OCI-LY7 (cell line): ENCODE results near the gene ACYP2. TPM values are rescaled to one million over a fixed set of nuclear protein-coding genes. Genes with fewer than 3 reads are reported as not detected.

ENCODE experiments used
- BruUV-seq: library from RNA; stranded (reverse); fragments of 400-500 nt; replicated peaks from 2 replicates; lab custom pipeline; 2021; lab: Mats Ljungman, UMichigan
- CTCF ChIA-PET: fragments of 300-600 bp; sonication (Branson Sonifier 250); formaldehyde crosslinking; loops from one replicate; lab custom pipeline; 2022; ENCODE audit warnings: antibody characterized with exemption; ENCODE audit not compliant: unreplicated experiment; lab: Charles Lee
- POLR2A ChIA-PET: fragments of 300-600 bp; sonication (Branson Sonifier 250); formaldehyde crosslinking; loops from one replicate; lab custom pipeline; 2022; ENCODE audit warnings: antibody characterized with exemption; lab: Charles Lee
- DNase-seq: peaks from one replicate; pipeline ENCODE4 v3.0.0-alpha.2; 2015; ENCODE audit warnings: low spot score
- H2AFZ ChIP-seq: fragments of 200-600 bp; sonication (generic), shearing (Covaris generic); 2 replicates; pipeline ENCODE4 v1.6.1; 2014; ENCODE audit warnings: mild to moderate bottlenecking, antibody characterized with exemption, low read length, moderate library complexity
- H3K27ac ChIP-seq: fragments of 200-600 bp; sonication (generic); 2 replicates; pipeline ENCODE4 v1.5.1; 2014; ENCODE audit warnings: mixed run types, low read depth, mild to moderate bottlenecking, moderate library complexity, low read length, inconsistent platforms; ENCODE audit not compliant: poor library complexity, severe bottlenecking
- H3K36me3 ChIP-seq: fragments of 200-600 bp; sonication (generic); 2 replicates; pipeline ENCODE4 v1.6.1; 2014; ENCODE audit warnings: mild to moderate bottlenecking, antibody characterized with exemption, low read length, moderate library complexity, mixed read lengths; ENCODE audit not compliant: insufficient read depth
- H3K4me1 ChIP-seq: fragments of 200-600 bp; sonication (generic); 2 replicates; pipeline ENCODE4 v1.5.1; 2014; ENCODE audit warnings: mild to moderate bottlenecking, low read length; ENCODE audit not compliant: insufficient read depth, poor library complexity, severe bottlenecking
- H3K4me2 ChIP-seq: fragments of 200-600 bp; sonication (generic); 2 replicates; pipeline ENCODE4 v1.6.1; 2014; ENCODE audit warnings: mild to moderate bottlenecking, low read length
- H3K4me3 ChIP-seq: fragments of 200-600 bp; sonication (generic); 2 replicates; pipeline ENCODE4 v1.5.1; 2014; ENCODE audit warnings: mild to moderate bottlenecking, low read depth, low read length; ENCODE audit not compliant: poor library complexity, severe bottlenecking
- H3K79me2 ChIP-seq: fragments of 200-600 bp; sonication (generic); 2 replicates; pipeline ENCODE4 v1.6.1; 2016; ENCODE audit warnings: low read depth, mild to moderate bottlenecking, low read length, moderate library complexity, mixed read lengths; ENCODE audit not compliant: insufficient read depth
- H3K9me2 ChIP-seq: fragments of 200-600 bp; sonication (generic); 2 replicates; pipeline ENCODE4 v1.6.1; 2016; ENCODE audit warnings: mild to moderate bottlenecking, low read length, mixed read lengths; ENCODE audit not compliant: insufficient read depth
- H3K9me3 ChIP-seq: fragments of 200-600 bp; sonication (generic); 2 replicates; pipeline ENCODE4 v1.6.1; 2014; ENCODE audit warnings: mild to moderate bottlenecking, mixed run types, low read length, mixed read lengths
- H4K20me1 ChIP-seq: fragments of 200-600 bp; sonication (generic); 2 replicates; pipeline ENCODE4 v1.6.1; 2014; ENCODE audit warnings: mild to moderate bottlenecking, antibody characterized with exemption, low read length, moderate library complexity, mixed read lengths; ENCODE audit not compliant: insufficient read depth
- CTCF ChIP-seq: fragments of 200-600 bp; sonication (generic); conservative IDR thresholded peaks from 2 replicates; pipeline ENCODE4 v1.5.1; 2014; ENCODE audit warnings: mild to moderate bottlenecking, antibody characterized with exemption, low read length, moderate library complexity, mixed read lengths
- EZH2phosphoT487 ChIP-seq: fragments of 200-600 bp; sonication (generic); IDR thresholded peaks from 2 replicates; pipeline ENCODE4 v1.6.1; 2018; ENCODE audit warnings: low read depth, borderline replicate concordance, mild to moderate bottlenecking, mixed run types, antibody characterized with exemption, low read length, moderate library complexity, mixed read lengths
- intact Hi-C: fragments of 100-400 bp; cut with micrococcal nuclease; formaldehyde crosslinking; loops from one replicate; pipeline ENCODE4 v1.10.0; 2022; ENCODE audit not compliant: unreplicated experiment
- total RNA-seq, 2 experiments: library from RNA; depleted of rRNA in 1 of 2; stranded (reverse); fragments of >200 nt in 1 of 2; shearing (Covaris generic) in 1 of 2; gene quantifications; 2 replicates each; pipeline ENCODE4 v1.2.3, GENCODE V29; 2014 to 2022

The ACYP2 gene
- total RNA-seq, 2 experiments from 2014 or later = 18.7 to 20.6 TPM

GRCh38 chr2:54308186-54308585 is 192.8 kb downstream of the ACYP2 start:
- H3K4me1 ChIP-seq = peaks cover 15% of the 10 kb centered on the region
- TF ChIP-seq EZH2phosphoT487 (no peak), CTCF (no peak)
- intact Hi-C loops = no loop called here
- POLR2A ChIA-PET = no interaction called here
- no peak for DNase-seq
- no TSS peak for BruUV-seq
- H3K79me2 ChIP-seq = no peaks in the 10 kb centered on the region
- H3K9me2 ChIP-seq = no peaks in the 10 kb centered on the region
- no peak overlapping the region for H2AFZ ChIP-seq
- H3K4me3 ChIP-seq = no peak overlapping the region
- no peak overlapping the region for H3K27ac ChIP-seq
- H3K9me3 ChIP-seq = no peaks in the 10 kb centered on the region
- CTCF ChIA-PET = no interaction called here
- no peaks in the 10 kb centered on the region for H3K36me3 ChIP-seq
- no peak overlapping the region for H3K4me2 ChIP-seq
- H4K20me1 ChIP-seq = no peaks in the 10 kb centered on the region

- no peaks in the 10 kb centered on the region for H4K20me1 ChIP-seq
- no peak for DNase-seq
- H3K9me3 ChIP-seq = no peaks in the 10 kb centered on the region
- no peaks in the 10 kb centered on the region for H3K79me2 ChIP-seq
- H2AFZ ChIP-seq = no peak overlapping the region
- no peak overlapping the region for H3K27ac ChIP-seq
- H3K4me1 ChIP-seq = peaks cover 15% of the 10 kb centered on the region
- TF ChIP-seq EZH2phosphoT487 (no peak), CTCF (no peak)
- no TSS peak for BruUV-seq
- no peak overlapping the region for H3K4me3 ChIP-seq
- intact Hi-C loops = no loop called here
- CTCF ChIA-PET = no interaction called here
- POLR2A ChIA-PET = interaction anchor here (0.7 kb wide), 1 partner anchor 329 kb away, joined by 3 read pairs; no protein-coding TSS in a partner anchor
- no peaks in the 10 kb centered on the region for H3K9me2 ChIP-seq
- H3K36me3 ChIP-seq = no peaks in the 10 kb centered on the region
- no peak overlapping the region for H3K4me2 ChIP-seq
Measured at GRCh38 chr2:54308782-54309181, 193.4 kb downstream of the ACYP2 start.

- Histone ChIP-seq H3K4me1 (peaks cover 15% of the 10 kb centered on the region), H3K36me3 (no peaks in the 10 kb centered on the region), H4K20me1 (no peaks in the 10 kb centered on the region), H2AFZ (no peak overlapping the region), H3K9me3 (peaks cover 4% of the 10 kb centered on the region; the same call in 1 of the 2 replicates), H3K4me3 (no peak overlapping the region), H3K9me2 (no peaks in the 10 kb centered on the region), H3K4me2 (no peak overlapping the region), H3K79me2 (no peaks in the 10 kb centered on the region), H3K27ac (no peak overlapping the region)
- DNase-seq = no peak
- no TSS peak for BruUV-seq
- intact Hi-C loops = no loop called here
- TF ChIP-seq CTCF = no peak
- TF ChIP-seq EZH2phosphoT487 = no peak
- ChIA-PET CTCF (no interaction called here), POLR2A (interaction anchor here (0.6 to 1.4 kb wide), 4 partner anchors 10 to 219 kb away, joined by 3 to 8 read pairs (median 6); no protein-coding TSS in a partner anchor)
Measured at GRCh38 chr2:54310311-54310710, 194.9 kb downstream of the ACYP2 start.
